Fibroblast of the conjunctiva (primary cell): Measurements from ENCODE around the gene NFATC2.

Experiments
- DNase-seq: peaks from one replicate; pipeline ENCODE4 v3.0.0-alpha.2; 2010; ENCODE audit warnings: low read depth

NFATC2 gene

DNA sequence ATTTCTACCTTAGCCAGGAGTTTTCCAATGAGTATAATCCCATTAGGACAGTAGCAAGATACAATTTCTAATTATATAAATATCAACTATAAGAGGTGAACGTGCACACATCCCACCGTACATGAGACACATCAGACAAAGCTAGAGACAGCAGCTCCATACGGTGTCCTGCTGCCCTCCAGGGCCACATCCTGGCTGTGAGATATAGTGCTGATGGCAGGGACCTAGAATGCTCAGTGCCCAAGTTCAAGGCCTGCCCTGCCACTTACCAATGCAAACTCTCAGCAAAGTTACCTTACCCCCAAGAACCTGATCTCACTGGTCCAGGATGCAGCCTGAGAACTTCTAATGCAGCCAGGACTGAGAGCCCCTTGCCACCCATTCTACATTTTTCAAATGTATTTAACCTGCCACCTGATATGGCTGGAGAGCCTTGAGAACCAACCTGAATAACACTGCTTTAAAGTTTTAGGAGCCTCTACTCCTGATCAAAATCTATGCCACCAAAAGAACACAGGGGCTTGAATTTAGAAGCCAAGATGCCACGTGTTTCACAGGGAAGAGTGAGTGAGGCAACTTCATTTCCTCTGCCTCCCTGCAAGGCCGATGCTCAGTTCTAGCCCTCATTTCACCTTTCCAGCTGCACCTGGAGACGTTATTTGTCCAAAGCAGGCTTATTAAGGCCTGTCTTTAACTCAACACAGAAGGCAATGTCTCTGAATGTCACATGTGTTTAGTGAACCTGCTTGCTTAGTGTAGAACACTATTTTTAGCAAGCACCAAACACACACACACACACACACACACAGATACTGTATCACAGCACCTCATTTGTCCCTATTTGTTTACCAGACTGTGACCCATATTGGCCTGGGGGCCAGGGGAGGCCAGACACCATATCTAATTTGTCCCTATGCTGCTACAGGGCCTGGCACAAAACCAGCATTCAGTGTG is 6.1 kb downstream of the NFATC2 start:
- no peak for DNase-seq

- DNase-seq, result no peak
Measured at GRCh38 chr20:51535674-51536073, 6.8 kb downstream of the NFATC2 start.

DNA sequence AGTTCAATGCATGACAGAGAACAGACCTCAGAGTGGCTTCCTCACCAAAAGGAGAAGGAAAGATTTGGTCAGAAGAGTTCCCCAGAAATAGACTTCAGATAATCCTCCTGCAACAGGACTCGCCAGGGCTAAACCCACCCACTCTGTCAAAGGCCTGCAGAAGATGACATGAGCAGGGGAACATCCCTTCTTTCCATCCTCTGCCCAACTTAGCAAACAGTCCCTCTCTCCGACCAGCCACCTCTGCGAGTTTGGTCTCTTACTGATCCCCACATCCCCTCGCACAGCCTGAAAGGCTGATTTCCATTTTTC is 7.5 kb downstream of the NFATC2 start:
- no peak for DNase-seq

DNA sequence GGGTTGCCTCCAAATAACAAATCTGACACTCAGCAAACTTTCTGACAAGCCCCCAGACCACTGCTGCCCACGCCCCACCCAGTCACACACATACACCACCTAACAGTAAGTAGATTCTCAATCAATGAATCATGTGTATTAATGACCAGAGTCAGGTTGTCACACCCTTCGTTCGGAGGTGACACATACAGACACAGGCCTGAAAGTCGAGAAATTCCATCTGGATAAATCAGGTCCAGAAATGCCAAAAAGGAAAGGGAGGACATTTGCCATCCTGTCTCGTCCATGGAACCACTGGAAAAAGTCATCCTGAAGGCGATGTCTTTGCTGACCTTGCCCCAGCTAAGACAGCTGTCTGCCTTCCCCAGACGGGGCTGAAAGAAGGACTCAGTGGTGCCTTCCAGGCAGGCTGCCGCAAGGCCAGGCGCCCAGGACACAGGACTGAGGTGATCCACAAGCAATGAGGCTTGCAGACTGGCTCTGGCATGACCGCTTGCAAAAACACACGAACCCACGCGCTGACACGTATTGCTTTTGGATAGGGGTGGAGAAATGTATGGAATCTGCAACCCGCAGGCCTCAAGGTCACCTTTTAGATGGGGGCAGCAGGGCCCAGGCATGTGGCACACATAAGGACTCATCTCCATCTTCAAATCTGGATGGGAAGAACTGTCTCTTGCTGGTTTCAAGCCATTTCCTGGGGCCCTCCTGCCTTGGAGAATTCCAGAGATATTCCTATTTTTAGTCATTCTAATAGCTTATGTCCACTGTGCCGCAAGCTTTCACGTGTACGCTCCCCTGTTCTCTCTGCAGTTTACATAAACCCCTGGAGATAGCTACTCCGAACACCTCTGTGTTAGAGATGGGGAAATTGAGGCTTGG is 9.0 kb downstream of the NFATC2 start:
- DNase-seq, result no peak

DNA sequence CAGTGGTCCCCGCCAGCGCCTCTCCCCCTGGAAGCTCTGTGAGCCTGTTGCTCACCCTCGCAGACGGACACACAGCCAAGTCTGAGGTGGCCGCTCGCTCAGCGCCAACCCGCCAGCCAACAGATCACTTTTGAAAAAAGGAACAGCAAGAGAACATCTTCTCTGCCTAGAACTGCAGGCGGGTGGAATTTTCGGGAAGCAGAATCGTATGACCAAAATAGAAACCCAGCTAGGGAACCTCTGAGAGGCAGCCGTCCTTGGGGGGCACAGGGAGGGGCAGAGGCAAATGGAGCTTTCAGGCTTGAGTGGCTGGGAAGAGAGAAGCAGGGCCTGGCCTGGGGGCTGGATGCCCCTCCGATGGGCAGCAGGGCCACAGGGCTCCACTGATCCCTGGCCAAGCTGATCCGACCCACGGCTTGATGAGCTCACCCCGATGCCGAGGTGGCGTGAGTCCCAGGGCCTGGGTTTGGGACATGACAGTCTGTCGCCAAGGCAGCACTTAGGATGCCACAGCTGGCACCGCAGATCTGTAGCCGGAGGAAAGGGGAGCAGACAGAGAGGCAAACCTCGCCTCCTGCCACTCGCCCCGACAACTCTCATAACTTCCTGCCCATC is 9.8 kb downstream of the NFATC2 start:
- DNase-seq, result no peak

- no peak for DNase-seq
Measured at GRCh38 chr20:51531712-51532456, 10.6 kb downstream of the NFATC2 start.

GRCh38 chr20:51531141-51531710 is 11.3 kb downstream of the NFATC2 start:
- no peak for DNase-seq

GRCh38 chr20:51529758-51530157 is 12.8 kb downstream of the NFATC2 start:
- DNase-seq, result no peak

- no peak for DNase-seq
Measured at GRCh38 chr20:51529081-51529681, 13.3 kb downstream of the NFATC2 start.

GRCh38 chr20:51528263-51529027 is 14.1 kb downstream of the NFATC2 start:
- no peak for DNase-seq

DNA sequence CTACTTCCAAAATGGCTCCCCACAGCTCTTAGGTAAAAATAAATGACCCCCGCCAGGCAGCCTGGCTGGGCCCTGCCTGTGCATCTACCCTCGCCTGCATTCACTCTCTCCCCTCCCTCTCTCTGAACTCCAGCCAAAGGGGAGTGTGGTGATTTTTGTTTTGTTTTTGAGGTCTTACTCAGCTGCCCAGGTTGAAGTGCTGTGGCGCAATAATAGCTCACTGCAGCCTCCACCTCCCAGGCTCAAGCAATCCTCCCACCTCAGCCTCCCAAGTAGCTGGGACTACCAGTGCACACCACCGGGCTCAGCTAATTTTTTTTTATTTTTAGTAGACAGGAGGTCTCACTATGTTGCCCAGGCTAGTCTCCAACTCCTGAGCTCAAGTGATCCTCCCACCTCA is 15.8 kb downstream of the NFATC2 start:
- DNase-seq, result no peak

GRCh38 chr20:51526106-51526470 is 16.4 kb downstream of the NFATC2 start:
- no peak for DNase-seq

GRCh38 chr20:51525241-51526105 is 17.0 kb downstream of the NFATC2 start:
- DNase-seq, result no peak

DNA sequence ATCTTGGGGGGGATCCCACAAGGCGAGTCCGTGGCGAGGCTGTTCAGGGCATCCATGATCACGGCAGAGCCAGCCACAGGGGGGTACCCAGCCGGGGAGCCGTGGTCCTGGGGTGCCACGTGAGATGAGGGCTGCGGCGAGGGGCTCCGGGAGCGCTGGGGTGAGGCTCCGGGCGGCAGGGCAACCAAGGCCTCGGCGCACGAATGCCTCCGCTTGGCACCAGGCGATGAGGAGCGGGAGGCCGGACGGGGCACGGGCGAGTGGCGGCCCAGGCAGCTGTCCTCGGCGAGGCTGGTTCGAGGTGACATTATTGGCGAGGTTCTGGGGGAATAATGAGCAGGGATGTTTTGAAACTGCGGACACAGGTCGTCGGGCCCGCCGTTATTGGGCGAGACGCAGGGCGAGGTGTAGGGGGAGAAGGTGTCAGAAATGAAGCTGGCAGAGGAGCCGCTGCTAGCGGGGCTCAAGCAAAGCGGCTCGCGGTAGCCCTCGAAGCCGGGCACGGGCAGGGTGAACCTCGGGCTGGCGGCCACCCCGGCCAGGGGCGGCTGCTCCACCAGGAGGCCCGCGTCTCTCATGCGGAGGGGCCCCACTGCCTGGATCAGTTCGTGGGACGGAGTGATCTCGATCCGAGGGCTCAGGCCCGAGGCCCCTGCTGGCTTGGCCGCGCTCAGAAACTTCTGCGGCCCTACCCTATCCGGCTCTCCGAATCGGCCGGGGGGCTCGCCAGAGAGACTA is 19.1 kb downstream of the NFATC2 start:
- no peak for DNase-seq

GRCh38 chr20:51522207-51522606 is 20.3 kb downstream of the NFATC2 start:
- no peak for DNase-seq

- no peak for DNase-seq
Measured at GRCh38 chr20:51517839-51518238, 24.7 kb downstream of the NFATC2 start.

DNA sequence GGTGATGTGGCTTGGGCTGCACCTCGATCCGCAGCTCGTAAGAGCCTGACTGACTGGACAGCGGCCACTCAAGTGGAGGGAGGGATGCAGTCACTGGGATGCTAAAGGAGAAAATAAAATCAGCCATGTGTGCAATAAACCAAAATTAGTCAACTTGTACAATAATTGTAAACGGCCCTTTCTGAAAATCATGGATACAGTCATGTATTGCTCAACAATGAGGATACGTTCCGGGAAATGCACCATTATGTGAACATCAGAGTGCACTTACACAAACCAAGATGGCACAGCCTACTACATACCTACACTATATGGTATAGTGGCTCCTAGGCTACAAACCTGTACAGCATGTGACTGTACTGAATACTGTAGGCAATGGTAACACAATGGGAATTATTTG is 25.7 kb downstream of the NFATC2 start:
- DNase-seq, result no peak

DNA sequence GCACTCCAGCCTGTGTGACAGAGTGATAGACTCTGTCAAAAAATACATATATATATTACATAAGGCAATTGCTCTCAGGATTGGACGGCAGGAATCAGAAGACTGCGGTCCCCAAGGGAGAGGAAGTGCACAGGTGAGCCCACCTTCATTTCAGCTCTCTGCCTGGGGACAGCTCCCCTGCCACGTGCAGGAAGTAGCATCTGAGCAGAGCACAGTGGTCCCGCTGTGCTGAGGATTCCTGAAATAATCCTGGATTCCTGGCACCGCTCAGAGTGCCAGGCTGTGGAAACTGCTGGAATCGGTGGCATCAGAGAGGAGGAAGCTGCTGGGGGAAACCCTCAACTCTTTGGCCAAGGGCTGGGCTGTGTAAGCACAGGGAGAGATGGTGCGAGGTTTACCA is 27.7 kb downstream of the NFATC2 start:
- no peak for DNase-seq

DNA sequence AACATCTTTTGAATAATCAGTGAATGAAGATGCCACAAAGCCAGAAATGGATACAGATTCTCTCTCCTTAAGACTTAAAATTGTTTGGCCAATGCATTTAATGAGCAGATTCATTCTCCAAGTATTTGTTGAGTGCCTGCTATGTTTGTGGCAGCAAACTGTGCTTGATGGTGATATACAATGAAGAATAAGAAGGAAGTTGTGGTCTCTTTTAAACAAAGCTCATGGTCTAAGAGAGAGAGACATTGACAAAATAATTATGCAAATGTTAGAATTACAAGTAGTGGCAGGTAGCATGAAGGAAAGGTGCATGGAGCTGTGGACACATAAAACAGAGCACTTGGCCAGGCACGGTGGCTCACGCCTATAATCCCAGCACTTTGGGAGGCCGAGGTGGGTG is 28.3 kb downstream of the NFATC2 start:
- no peak for DNase-seq
